HG03064 (cell line): Measurements from ENCODE around the gene STH.

ENCODE experiments used
- ATAC-seq: cut with Tn5 transposase; IDR thresholded peaks from one replicate; pipeline ENCODE4 v1.9.1; 2021; ENCODE audit warnings: low read depth; ENCODE audit not compliant: unreplicated experiment

Gene STH

GRCh38 chr17:45982791-45983613, 16.0 kb upstream of the STH start:
- no peak for ATAC-seq

- ATAC-seq, result no peak
Measured at GRCh38 chr17:45983614-45984310, 15.3 kb upstream of the STH start.

GRCh38 chr17:45984368-45984767, 14.7 kb upstream of the STH start:
- ATAC-seq, result no peak

- ATAC-seq, result no peak
Measured at GRCh38 chr17:45985447-45985846, 13.6 kb upstream of the STH start.

- no peak for ATAC-seq
Measured at GRCh38 chr17:45986056-45986455, 13.0 kb upstream of the STH start.

- ATAC-seq, result no peak
Measured at GRCh38 chr17:45987706-45988105, 11.3 kb upstream of the STH start.

GRCh38 chr17:45989759-45990158, 9.3 kb upstream of the STH start:
- no peak for ATAC-seq

GRCh38 chr17:45990886-45991285, 8.2 kb upstream of the STH start:
- ATAC-seq, result no peak

GRCh38 chr17:45991341-45991740, 7.7 kb upstream of the STH start:
- ATAC-seq, result no peak

GRCh38 chr17:45992175-45992574, 6.9 kb upstream of the STH start:
- no peak for ATAC-seq

- ATAC-seq, result no peak
Measured at GRCh38 chr17:45992904-45993303, 6.1 kb upstream of the STH start.

GRCh38 chr17:45993962-45994627, 5.0 kb upstream of the STH start:
- ATAC-seq, result no peak

GRCh38 chr17:45994987-45995386, 4.1 kb upstream of the STH start:
- no peak for ATAC-seq

- no peak for ATAC-seq
Measured at GRCh38 chr17:45995627-45996270, 3.3 kb upstream of the STH start.

- no peak for ATAC-seq
Measured at GRCh38 chr17:45996282-45996937, 2.6 kb upstream of the STH start.

- ATAC-seq, result no peak
Measured at GRCh38 chr17:45997166-45997565, 1.9 kb upstream of the STH start.

- ATAC-seq, result no peak
Measured at GRCh38 chr17:45997624-45998023, 1.4 kb upstream of the STH start.

- ATAC-seq, result no peak
Measured at GRCh38 chr17:45999900-46000290, 845 bp downstream of the STH start.

GRCh38 chr17:46000292-46000691, 1.2 kb downstream of the STH start:
- no peak for ATAC-seq

- ATAC-seq, result no peak
Measured at GRCh38 chr17:46000757-46001156, 1.7 kb downstream of the STH start.
